NCI-H82 (cell line): Measurements from ENCODE around the gene EDA.

Source experiments
- DNase-seq: peaks from one replicate; lab custom pipeline; 2025; lab: John Stamatoyannopoulos, UW

Gene EDA

GRCh38 chrX:70026851-70027200, 410.9 kb downstream of the EDA start:
- no peak for DNase-seq

GRCh38 chrX:70029863-70030262, 413.9 kb downstream of the EDA start:
- DNase-seq = peak; percentile 79

- peak; percentile 89 for DNase-seq
Observed at GRCh38 chrX:70030301-70030767, 414.4 kb downstream of the EDA start.

GRCh38 chrX:70032792-70033191, 416.9 kb downstream of the EDA start:
- peak; percentile 10 for DNase-seq

GRCh38 chrX:70033348-70034051, 417.6 kb downstream of the EDA start:
- peak; percentile 80 for DNase-seq

GRCh38 chrX:70034646-70035045, 418.7 kb downstream of the EDA start:
- DNase-seq = no peak

GRCh38 chrX:70038515-70038914, 422.6 kb downstream of the EDA start:
- no peak for DNase-seq

GRCh38 chrX:70038951-70039350, 423.0 kb downstream of the EDA start:
- DNase-seq = peak; percentile 25

- DNase-seq = no peak
Observed at GRCh38 chrX:70039758-70040157, 423.8 kb downstream of the EDA start.

- DNase-seq = no peak
Observed at GRCh38 chrX:70041993-70042392, 426.1 kb downstream of the EDA start.

- DNase-seq = no peak
Observed at GRCh38 chrX:70042399-70043371, 426.8 kb downstream of the EDA start.

- DNase-seq = no peak
Observed at GRCh38 chrX:70043685-70044084, 427.8 kb downstream of the EDA start.

GRCh38 chrX:70044541-70045245, 428.8 kb downstream of the EDA start:
- DNase-seq = no peak

- DNase-seq = no peak
Observed at GRCh38 chrX:70046978-70047377, 431.1 kb downstream of the EDA start.

- DNase-seq = no peak
Observed at GRCh38 chrX:70049406-70049805, 433.5 kb downstream of the EDA start.

- DNase-seq = no peak
Observed at GRCh38 chrX:70049925-70050324, 434.0 kb downstream of the EDA start, which contains the start of gene AWAT2. Gene AWAT2, minus strand, starts transcription at chrX:70049938. Its CDS starts 6 bp downstream, at chrX:70049932.

- DNase-seq = no peak
Observed at GRCh38 chrX:70052895-70053615, 437.1 kb downstream of the EDA start.

GRCh38 chrX:70054391-70054790, 438.5 kb downstream of the EDA start:
- no peak for DNase-seq

GRCh38 chrX:70062076-70062475, 446.2 kb downstream of the EDA start, which contains the start of gene OTUD6A:
Gene OTUD6A, plus strand, starts transcription at chrX:70062457. Its CDS starts 68 bp downstream, at chrX:70062525.
- DNase-seq = no peak

- DNase-seq = no peak
Observed at GRCh38 chrX:70062961-70063550, 447.1 kb downstream of the EDA start.

- DNase-seq = no peak
Observed at GRCh38 chrX:70066646-70067045, 450.7 kb downstream of the EDA start.
